HFF-Myc (cell line): ENCODE data around the gene ZNF541.

Source experiments
- DNase-seq: peaks from one replicate; pipeline ENCODE4 v3.0.0-alpha.2; 2011; ENCODE audit warnings: low read depth; ENCODE audit errors: extremely low read depth
- H3K4me3 ChIP-seq: replicated peaks from 2 replicates; pipeline ENCODE4 v1.5.1; 2011; ENCODE audit warnings: low read depth, mild to moderate bottlenecking, control low read depth, low read length
- CTCF ChIP-seq: IDR thresholded peaks from 2 replicates; pipeline ENCODE4 v1.5.1; 2012; ENCODE audit warnings: mild to moderate bottlenecking, low read depth, low read length, control low read depth; ENCODE audit errors: missing control alignments

ZNF541 gene

GRCh38 chr19:47544075-47544474, 28.9 kb downstream of the ZNF541 start:
- DNase-seq, result no peak
- no peak overlapping the region for H3K4me3 ChIP-seq
- no peak for TF ChIP-seq CTCF

GRCh38 chr19:47542030-47542475, 30.9 kb downstream of the ZNF541 start:
- no peak overlapping the region for H3K4me3 ChIP-seq
- TF ChIP-seq CTCF, result no peak
- DNase-seq, result no peak

- DNase-seq, result no peak
- no peak overlapping the region for H3K4me3 ChIP-seq
- TF ChIP-seq CTCF, result no peak
Measured at GRCh38 chr19:47541518-47541917, 31.4 kb downstream of the ZNF541 start.

GRCh38 chr19:47540748-47541147, 32.2 kb downstream of the ZNF541 start:
- peak; percentile 53 for TF ChIP-seq CTCF
- H3K4me3 ChIP-seq, result no peak overlapping the region
- no peak for DNase-seq

- DNase-seq, result no peak
- no peak overlapping the region for H3K4me3 ChIP-seq
- TF ChIP-seq CTCF, result no peak
Measured at GRCh38 chr19:47539747-47540311, 33.1 kb downstream of the ZNF541 start.

GRCh38 chr19:47538812-47539211, 34.1 kb downstream of the ZNF541 start:
- no peak overlapping the region for H3K4me3 ChIP-seq
- no peak for DNase-seq
- no peak for TF ChIP-seq CTCF

- H3K4me3 ChIP-seq, result no peak overlapping the region
- TF ChIP-seq CTCF, result no peak
- DNase-seq, result no peak
Measured at GRCh38 chr19:47537493-47537892, 35.5 kb downstream of the ZNF541 start.
